GM06990 (cell line): ENCODE results near the gene FGFBP1.

ENCODE experiments used
- DNase-seq: peaks from one replicate; pipeline ENCODE4 v3.0.0-alpha.2; 2011; ENCODE audit not compliant: insufficient read length; ENCODE audit errors: extremely low read depth
- H3K27me3 ChIP-seq: replicated peaks from 2 replicates; pipeline ENCODE4 v1.6.0; 2011; ENCODE audit warnings: low read length; ENCODE audit not compliant: control insufficient read depth, insufficient read depth
- H3K36me3 ChIP-seq: 2 replicates; pipeline ENCODE4 v1.5.1; 2011; ENCODE audit warnings: low read length; ENCODE audit not compliant: control insufficient read depth, insufficient read depth
- H3K4me3 ChIP-seq: replicated peaks from 2 replicates; pipeline ENCODE4 v1.5.1; 2011; ENCODE audit warnings: low read depth, mild to moderate bottlenecking, control low read depth, low read length
- TF ChIP-seq, protein P1 (sequence below): IDR thresholded peaks from 2 replicates; pipeline ENCODE4 v1.5.1; 2011; ENCODE audit warnings: low read length, control low read depth, mild to moderate bottlenecking, inconsistent platforms; ENCODE audit not compliant: insufficient read depth, poor library complexity, severe bottlenecking

The FGFBP1 gene

DNA sequence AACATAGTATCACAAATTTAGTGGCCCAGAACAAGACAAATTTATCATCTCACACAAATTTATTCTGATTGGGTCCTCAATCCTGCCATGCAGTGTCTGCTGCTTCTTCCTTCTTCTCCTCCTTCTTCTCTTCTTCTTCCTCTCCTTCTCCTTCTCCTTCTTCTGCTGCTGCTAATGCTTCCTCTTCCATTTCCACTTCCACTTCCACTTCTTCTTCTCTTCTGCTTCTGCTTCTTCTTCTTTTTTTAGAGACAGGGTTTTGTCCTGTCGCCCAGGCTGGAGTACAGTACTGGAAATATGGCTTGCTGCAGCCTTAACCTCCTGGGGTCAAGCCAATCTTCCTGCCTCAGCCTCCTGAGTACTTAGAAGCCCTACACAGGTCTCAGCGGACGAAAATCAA lies 37.5 kb downstream of the FGFBP1 start:
- DNase-seq: no peak
- Histone ChIP-seq H3K36me3 (no peaks in the 10 kb centered on the region; the same call in 1 of the 2 replicates), H3K27me3 (no peaks in the 10 kb centered on the region), H3K4me3 (no peak overlapping the region)
- TF ChIP-seq, protein P1, sequence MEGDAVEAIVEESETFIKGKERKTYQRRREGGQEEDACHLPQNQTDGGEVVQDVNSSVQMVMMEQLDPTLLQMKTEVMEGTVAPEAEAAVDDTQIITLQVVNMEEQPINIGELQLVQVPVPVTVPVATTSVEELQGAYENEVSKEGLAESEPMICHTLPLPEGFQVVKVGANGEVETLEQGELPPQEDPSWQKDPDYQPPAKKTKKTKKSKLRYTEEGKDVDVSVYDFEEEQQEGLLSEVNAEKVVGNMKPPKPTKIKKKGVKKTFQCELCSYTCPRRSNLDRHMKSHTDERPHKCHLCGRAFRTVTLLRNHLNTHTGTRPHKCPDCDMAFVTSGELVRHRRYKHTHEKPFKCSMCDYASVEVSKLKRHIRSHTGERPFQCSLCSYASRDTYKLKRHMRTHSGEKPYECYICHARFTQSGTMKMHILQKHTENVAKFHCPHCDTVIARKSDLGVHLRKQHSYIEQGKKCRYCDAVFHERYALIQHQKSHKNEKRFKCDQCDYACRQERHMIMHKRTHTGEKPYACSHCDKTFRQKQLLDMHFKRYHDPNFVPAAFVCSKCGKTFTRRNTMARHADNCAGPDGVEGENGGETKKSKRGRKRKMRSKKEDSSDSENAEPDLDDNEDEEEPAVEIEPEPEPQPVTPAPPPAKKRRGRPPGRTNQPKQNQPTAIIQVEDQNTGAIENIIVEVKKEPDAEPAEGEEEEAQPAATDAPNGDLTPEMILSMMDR: no peak

DNA sequence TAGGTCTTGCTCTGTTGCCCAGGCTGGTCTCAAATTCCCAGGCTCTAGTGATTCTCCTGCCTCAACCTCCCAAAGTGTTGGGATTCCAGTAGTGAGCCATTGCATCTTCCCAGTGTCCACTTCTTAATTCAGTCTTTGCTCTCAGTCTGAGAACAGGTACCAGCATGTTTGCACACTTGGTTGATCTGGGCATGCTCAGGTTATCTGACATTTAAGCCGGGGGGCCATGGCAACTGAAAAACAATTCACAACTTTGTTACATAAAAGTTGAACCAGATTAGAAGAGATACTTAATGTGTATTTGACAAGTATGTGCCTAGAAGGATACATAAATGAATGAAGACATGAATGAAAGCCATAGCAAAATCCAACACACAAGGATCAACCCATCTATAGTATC lies 39.0 kb downstream of the FGFBP1 start:
- TF ChIP-seq, protein P1: no peak
- no peak for DNase-seq
- Histone ChIP-seq H3K27me3 (no peaks in the 10 kb centered on the region), H3K36me3 (no peaks in the 10 kb centered on the region; the same call in 1 of the 2 replicates), H3K4me3 (no peak overlapping the region)

DNA sequence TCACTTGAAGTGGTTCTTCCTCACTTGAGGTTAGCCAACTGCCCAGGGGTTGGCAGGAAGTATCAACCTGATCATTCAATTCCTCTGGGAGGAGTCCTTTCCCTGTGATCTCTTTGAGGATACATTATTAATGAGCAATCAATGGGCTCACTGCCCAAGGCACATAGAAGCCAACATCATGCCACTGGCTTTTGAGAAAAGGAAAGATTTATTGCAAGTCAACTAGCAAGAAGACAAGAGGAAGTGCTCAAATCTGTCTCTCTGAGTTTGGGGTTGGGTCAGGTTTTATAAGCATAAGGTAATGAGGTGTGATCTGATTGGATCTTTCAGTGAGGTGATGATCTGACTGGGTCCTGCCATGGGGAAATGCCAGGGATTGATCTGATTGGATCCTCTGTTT lies 39.6 kb downstream of the FGFBP1 start:
- Histone ChIP-seq H3K4me3 (no peak overlapping the region), H3K27me3 (no peaks in the 10 kb centered on the region), H3K36me3 (no peaks in the 10 kb centered on the region; the same call in 1 of the 2 replicates)
- no peak for DNase-seq
- TF ChIP-seq, protein P1: no peak

DNA sequence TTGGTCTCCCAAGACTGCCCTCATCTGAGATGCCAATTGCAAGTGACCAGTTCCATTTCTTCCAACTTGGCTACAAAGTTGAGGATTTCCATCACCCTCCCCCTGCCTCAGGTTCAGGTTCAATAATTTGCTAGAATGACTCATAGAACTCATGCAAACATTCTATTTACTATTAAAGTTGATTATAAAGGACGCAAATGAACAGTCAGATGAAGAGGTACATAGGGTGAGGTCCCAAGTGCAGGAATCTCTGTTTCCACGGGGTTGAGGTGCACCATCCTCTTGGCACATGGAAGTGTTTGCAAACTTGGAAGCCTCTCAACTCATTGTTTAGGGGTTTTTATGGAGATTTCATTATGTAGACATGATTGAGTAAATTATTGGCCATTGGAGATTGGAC lies 41.0 kb downstream of the FGFBP1 start:
- no peaks in the 10 kb centered on the region for H3K27me3 ChIP-seq
- TF ChIP-seq, protein P1: no peak
- DNase-seq: no peak
- no peaks in the 10 kb centered on the region; the same call in 1 of the 2 replicates for H3K36me3 ChIP-seq
- H3K4me3 ChIP-seq: no peak overlapping the region

DNA sequence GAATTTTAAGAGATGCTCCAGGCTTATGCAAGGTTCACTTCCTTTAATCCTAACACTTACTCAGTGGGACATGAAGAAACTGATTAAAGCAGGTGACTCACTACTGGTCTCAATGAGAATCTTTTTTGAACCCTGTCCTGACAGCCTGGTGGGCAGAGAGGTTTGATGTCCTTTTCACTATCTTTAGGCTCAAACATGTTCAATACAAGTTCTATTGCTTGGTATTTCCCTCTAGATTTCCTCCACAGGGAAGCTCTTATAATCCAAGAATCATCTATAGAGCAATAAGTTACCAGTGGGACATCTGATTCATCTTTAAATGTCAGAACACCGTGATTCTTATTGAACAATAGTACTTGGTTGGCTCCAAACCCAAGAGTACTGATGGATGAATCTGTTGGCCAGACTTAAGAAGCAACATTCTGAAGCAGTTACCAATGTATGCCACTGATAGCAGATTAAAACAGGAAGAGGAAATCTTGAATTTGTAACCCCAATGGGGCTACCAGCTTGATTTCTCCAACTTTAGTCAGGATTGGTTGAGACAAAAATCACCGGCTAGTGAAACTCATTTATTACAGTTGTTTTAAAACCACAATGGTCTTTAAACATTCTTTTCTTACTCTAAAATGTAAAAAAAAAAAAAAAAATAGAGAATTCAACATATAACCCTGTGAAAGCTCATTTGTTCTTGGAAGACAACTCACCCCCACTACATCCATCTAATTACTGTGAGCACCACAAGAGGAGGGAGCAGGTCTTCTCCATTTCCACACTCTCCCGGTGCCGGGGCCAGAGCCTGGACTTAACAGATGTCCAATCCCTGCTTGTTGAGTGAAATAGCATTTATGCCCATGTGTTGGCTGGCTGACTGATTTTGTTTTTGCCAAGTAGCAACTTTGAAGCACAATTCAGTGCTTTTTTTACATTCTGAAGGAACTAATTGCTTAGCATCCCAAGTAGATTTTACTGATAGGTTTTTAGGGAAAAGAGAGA lies 43.3 kb downstream of the FGFBP1 start:
- no peak overlapping the region for H3K4me3 ChIP-seq
- H3K27me3 ChIP-seq: no peaks in the 10 kb centered on the region
- no peak for DNase-seq
- TF ChIP-seq, protein P1: no peak
- H3K36me3 ChIP-seq: no peaks in the 10 kb centered on the region; the same call in 1 of the 2 replicates
